Measurements from ENCODE around the gene LENG8. TPM values are rescaled to one million over a fixed set of nuclear protein-coding genes. Genes with fewer than 3 reads are reported as not detected.
"Not testable (repeated sequence)": the region's sequence is repeated elsewhere in the genome, so short reads cannot be mapped to it uniquely, and the experiment has no call there.

Gene LENG8
- total RNA-seq, 1 experiment from 2014 or later, result 148 TPM

- H2BK15ac ChIP-seq (ENCODE audit: low read depth, low read length), result no peak overlapping the region
- Mint-ChIP-seq H3K9me3 (peaks cover 70 to 83% of the 10 kb centered on the region in 2 experiments), H3K27me3 (ENCODE audit: low read depth) (peaks cover 3% of the 10 kb centered on the region; the same call in 1 of the 2 replicates), H3K27ac (no peak overlapping the region), H3K36me3 (ENCODE audit: insufficient read depth in 1 of 3, low read depth in 3 of 3) (peaks cover 2 to 26% (median 11%) of the 10 kb centered on the region in 3 experiments; a peak in 6 of 7 replicates), H3K4me1 (no peaks in the 10 kb centered on the region), H3K4me3 (no peak overlapping the region)
- no peak overlapping the region for H2AFZ ChIP-seq (ENCODE audit: low read length)
- H4K5ac ChIP-seq (ENCODE audit: insufficient read length, low read depth, low read length), result no peak overlapping the region
- H3K9ac ChIP-seq (ENCODE audit: extremely low read depth, insufficient read length, low read length), result no peak overlapping the region
- H3K27me3 ChIP-seq (ENCODE audit: insufficient read depth, low read length), result no peaks in the 10 kb centered on the region
- H3K4ac ChIP-seq (ENCODE audit: low read depth, low read length), result no peak overlapping the region
- H3K79me2 ChIP-seq (ENCODE audit: insufficient read depth, low read length), result no peaks in the 10 kb centered on the region
- no CpG with 5 or more reads among the region's 12 CpGs for whole genome bisulfite sequencing (ENCODE audit: extremely low coverage, insufficient read length, low lambda C conversion rate)
- no peak overlapping the region for H2BK120ac ChIP-seq (ENCODE audit: low read depth, low read length, poor library complexity, severe bottlenecking)
- H2BK12ac ChIP-seq (ENCODE audit: insufficient read length, low read depth, low read length), result no peak overlapping the region
- no peak for DNase-seq
- H4K20me1 ChIP-seq (ENCODE audit: control insufficient read depth, insufficient read depth, insufficient read length), result no peaks in the 10 kb centered on the region
- no peaks in the 10 kb centered on the region for H3K23me2 ChIP-seq (ENCODE audit: insufficient read length, low read depth, low read length, poor library complexity, severe bottlenecking)
- no peak overlapping the region for H2AK5ac ChIP-seq (ENCODE audit: insufficient read length, low read length)
- H3K4me1 ChIP-seq (ENCODE audit: insufficient read depth, low read length), result no peaks in the 10 kb centered on the region
- no peak overlapping the region for H3K4me2 ChIP-seq (ENCODE audit: insufficient read depth, insufficient read length, low read length)
- H3K79me1 ChIP-seq (ENCODE audit: insufficient read depth, low read depth, low read length, poor library complexity, severe bottlenecking), result no peaks in the 10 kb centered on the region
- H3K23ac ChIP-seq (ENCODE audit: insufficient read length, low read depth, low read length), result no peak overlapping the region
- H3K18ac ChIP-seq (ENCODE audit: insufficient read length, low read depth, low read length), result no peak overlapping the region
- no peak overlapping the region for H3K14ac ChIP-seq (ENCODE audit: insufficient read depth, low read length)
- no peak overlapping the region for H4K91ac ChIP-seq (ENCODE audit: insufficient read length, low read depth, low read length)
- no peak overlapping the region for H3K56ac ChIP-seq (ENCODE audit: insufficient read length, low read depth, low read length)
- no peak overlapping the region for H3T11ph ChIP-seq (ENCODE audit: low read length)
- no peak overlapping the region for H2BK20ac ChIP-seq (ENCODE audit: low read depth, low read length, poor library complexity, severe bottlenecking)
- peaks cover 21% of the 10 kb centered on the region for H3K9me3 ChIP-seq (ENCODE audit: control insufficient read depth, low read depth, low read length)
- no peak overlapping the region for H3K27ac ChIP-seq (ENCODE audit: insufficient read length, low read depth, low read length)
- TF ChIP-seq, protein P1, sequence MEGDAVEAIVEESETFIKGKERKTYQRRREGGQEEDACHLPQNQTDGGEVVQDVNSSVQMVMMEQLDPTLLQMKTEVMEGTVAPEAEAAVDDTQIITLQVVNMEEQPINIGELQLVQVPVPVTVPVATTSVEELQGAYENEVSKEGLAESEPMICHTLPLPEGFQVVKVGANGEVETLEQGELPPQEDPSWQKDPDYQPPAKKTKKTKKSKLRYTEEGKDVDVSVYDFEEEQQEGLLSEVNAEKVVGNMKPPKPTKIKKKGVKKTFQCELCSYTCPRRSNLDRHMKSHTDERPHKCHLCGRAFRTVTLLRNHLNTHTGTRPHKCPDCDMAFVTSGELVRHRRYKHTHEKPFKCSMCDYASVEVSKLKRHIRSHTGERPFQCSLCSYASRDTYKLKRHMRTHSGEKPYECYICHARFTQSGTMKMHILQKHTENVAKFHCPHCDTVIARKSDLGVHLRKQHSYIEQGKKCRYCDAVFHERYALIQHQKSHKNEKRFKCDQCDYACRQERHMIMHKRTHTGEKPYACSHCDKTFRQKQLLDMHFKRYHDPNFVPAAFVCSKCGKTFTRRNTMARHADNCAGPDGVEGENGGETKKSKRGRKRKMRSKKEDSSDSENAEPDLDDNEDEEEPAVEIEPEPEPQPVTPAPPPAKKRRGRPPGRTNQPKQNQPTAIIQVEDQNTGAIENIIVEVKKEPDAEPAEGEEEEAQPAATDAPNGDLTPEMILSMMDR (conservative IDR thresholded peaks at IDR 0.05), result no peak
- no peak overlapping the region for H4K8ac ChIP-seq (replicated peaks; ENCODE audit: insufficient read length, low read depth, low read length)
- H2BK5ac ChIP-seq (ENCODE audit: insufficient read length, low read length), result no peak overlapping the region
These were observed 58.8 kb downstream of the LENG8 start for GRCh38 chr19:54507824-54508223.

- not testable (repeated sequence) for H4K20me1 ChIP-seq (ENCODE audit: control insufficient read depth, insufficient read depth, insufficient read length); H3K4ac ChIP-seq (ENCODE audit: low read depth, low read length); H3K4me1 ChIP-seq (ENCODE audit: insufficient read depth, low read length); H3K56ac ChIP-seq (ENCODE audit: insufficient read length, low read depth, low read length); H3T11ph ChIP-seq (ENCODE audit: low read length); H3K79me2 ChIP-seq (ENCODE audit: insufficient read depth, low read length); H3K27ac ChIP-seq (ENCODE audit: insufficient read length, low read depth, low read length); H4K8ac ChIP-seq (replicated peaks; ENCODE audit: insufficient read length, low read depth, low read length); H2BK12ac ChIP-seq (ENCODE audit: insufficient read length, low read depth, low read length); H2AFZ ChIP-seq (ENCODE audit: low read length); H2BK5ac ChIP-seq (ENCODE audit: insufficient read length, low read length); H3K27ac Mint-ChIP-seq; H2BK20ac ChIP-seq (ENCODE audit: low read depth, low read length, poor library complexity, severe bottlenecking); H3K4me3 Mint-ChIP-seq; H3K23me2 ChIP-seq (ENCODE audit: insufficient read length, low read depth, low read length, poor library complexity, severe bottlenecking); H3K18ac ChIP-seq (ENCODE audit: insufficient read length, low read depth, low read length); H4K91ac ChIP-seq (ENCODE audit: insufficient read length, low read depth, low read length); H3K79me1 ChIP-seq (ENCODE audit: insufficient read depth, low read depth, low read length, poor library complexity, severe bottlenecking); H3K4me1 Mint-ChIP-seq; H2AK5ac ChIP-seq (ENCODE audit: insufficient read length, low read length); H3K27me3 Mint-ChIP-seq (ENCODE audit: low read depth); H3K4me2 ChIP-seq (ENCODE audit: insufficient read depth, insufficient read length, low read length); H3K9ac ChIP-seq (ENCODE audit: extremely low read depth, insufficient read length, low read length); DNase-seq; H3K14ac ChIP-seq (ENCODE audit: insufficient read depth, low read length); H2BK120ac ChIP-seq (ENCODE audit: low read depth, low read length, poor library complexity, severe bottlenecking); H3K23ac ChIP-seq (ENCODE audit: insufficient read length, low read depth, low read length); H2BK15ac ChIP-seq (ENCODE audit: low read depth, low read length); H4K5ac ChIP-seq (ENCODE audit: insufficient read length, low read depth, low read length); H3K27me3 ChIP-seq (ENCODE audit: insufficient read depth, low read length)
- Mint-ChIP-seq H3K36me3 (ENCODE audit: insufficient read depth in 1 of 3, low read depth in 3 of 3) (peaks cover 2 to 30% (median 11%) of the 10 kb centered on the region in 3 experiments; a peak in 6 of 7 replicates), H3K9me3 (peaks cover 71 to 83% of the 10 kb centered on the region in 2 experiments)
- peaks cover 24% of the 10 kb centered on the region for H3K9me3 ChIP-seq (ENCODE audit: control insufficient read depth, low read depth, low read length)
- no CpG with 5 or more reads among the region's 3 CpGs for WGBS (ENCODE audit: extremely low coverage, insufficient read length, low lambda C conversion rate)
These were observed 59.5 kb downstream of the LENG8 start for GRCh38 chr19:54508487-54508886.

Data from H9 (cell line).